ENCODE data around the gene OSBPL2. TPM values are rescaled to one million over a fixed set of nuclear protein-coding genes. Genes with fewer than 3 reads are reported as not detected.

OSBPL2 gene
- total and polyA plus RNA-seq, 3 experiments from 2014 or later, result 24.5 to 24.7 (median 24.6) TPM

DNA sequence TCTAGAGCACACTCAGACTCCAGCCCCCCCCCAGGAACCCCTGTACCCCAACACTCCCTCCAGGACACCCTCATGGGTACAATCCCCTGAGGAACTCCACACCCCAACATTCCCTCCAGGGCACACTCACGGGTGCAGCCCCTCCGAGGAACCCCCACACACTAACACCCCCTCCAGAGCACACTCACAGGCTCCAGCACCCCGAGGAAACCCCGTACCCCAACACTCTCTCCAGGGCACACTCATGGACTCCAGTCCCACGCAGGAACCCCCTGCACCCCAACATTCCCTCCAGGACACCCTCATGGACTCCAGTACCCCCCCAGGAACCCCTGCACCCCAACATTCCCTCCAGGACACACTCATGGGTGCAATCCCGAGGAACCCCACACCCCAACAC, 97.2 kb downstream of the OSBPL2 start:
- no peak for DNase-seq
- Mint-ChIP-seq H3K9me3 (peaks cover 0 to 3% (median 0%) of the 10 kb centered on the region in 5 donors), H3K36me3 (peaks cover 0 to 7% (median 0%) of the 10 kb centered on the region in 3 donors), H3K27me3 (peaks cover 1 to 9% of the 10 kb centered on the region in 2 donors), H3K4me1 (no peaks in the 10 kb centered on the region), H3K4me3 (no peak overlapping the region), H3K27ac (no peak overlapping the region)
- Histone ChIP-seq H3K4me3 (ENCODE audit: low read length) (no peak overlapping the region), H3K9me3 (ENCODE audit: low read length) (no peaks in the 10 kb centered on the region), H3K27ac (ENCODE audit: low read depth, low read length) (no peak overlapping the region), H3K36me3 (ENCODE audit: insufficient read depth, low read length) (no peaks in the 10 kb centered on the region), H3K27me3 (ENCODE audit: insufficient read depth, low read length, poor library complexity, severe bottlenecking) (no peaks in the 10 kb centered on the region), H3K4me1 (ENCODE audit: insufficient read depth, low read length) (no peaks in the 10 kb centered on the region)
- POLR2A ChIA-PET, result no interaction called here
- CTCF ChIA-PET, result no interaction called here

DNA sequence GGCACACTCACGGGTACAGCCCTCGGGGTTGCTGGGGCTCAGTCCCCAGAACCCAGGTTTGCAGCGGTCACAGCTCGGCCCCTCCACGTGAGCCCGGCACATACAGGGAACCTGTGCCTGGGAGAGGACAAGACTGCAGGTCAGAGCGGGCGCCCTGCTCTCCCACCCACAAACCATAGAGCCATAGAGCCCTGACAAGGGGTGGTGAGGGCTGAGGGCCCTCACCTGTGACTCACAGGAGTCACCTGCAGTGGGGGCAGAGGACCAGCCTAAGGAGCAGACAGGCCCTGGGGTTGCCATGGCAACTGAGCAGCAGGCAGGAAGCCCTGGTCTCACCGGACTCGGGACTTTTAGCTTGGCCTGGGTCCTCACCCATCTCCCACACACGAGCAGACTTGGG, 98.0 kb downstream of the OSBPL2 start:
- H3K27ac Mint-ChIP-seq, result no peak overlapping the region
- H3K4me1 Mint-ChIP-seq, result no peaks in the 10 kb centered on the region
- no peak overlapping the region for H3K4me3 Mint-ChIP-seq
- H3K27ac ChIP-seq (ENCODE audit: low read depth, low read length), result no peak overlapping the region
- CTCF ChIA-PET, result no interaction called here
- no peaks in the 10 kb centered on the region for H3K27me3 ChIP-seq (ENCODE audit: insufficient read depth, low read length, poor library complexity, severe bottlenecking)
- no peak overlapping the region for H3K4me3 ChIP-seq (ENCODE audit: low read length)
- H3K9me3 Mint-ChIP-seq, result peaks cover 0 to 3% (median 0%) of the 10 kb centered on the region in 5 donors
- H3K36me3 ChIP-seq (ENCODE audit: insufficient read depth, low read length), result no peaks in the 10 kb centered on the region
- POLR2A ChIA-PET, result no interaction called here
- peaks cover 1 to 9% of the 10 kb centered on the region in 2 donors for H3K27me3 Mint-ChIP-seq
- peaks cover 0 to 7% (median 0%) of the 10 kb centered on the region in 3 donors for H3K36me3 Mint-ChIP-seq
- no peaks in the 10 kb centered on the region for H3K4me1 ChIP-seq (ENCODE audit: insufficient read depth, low read length)
- no peaks in the 10 kb centered on the region for H3K9me3 ChIP-seq (ENCODE audit: low read length)
- DNase-seq, result no peak

DNA sequence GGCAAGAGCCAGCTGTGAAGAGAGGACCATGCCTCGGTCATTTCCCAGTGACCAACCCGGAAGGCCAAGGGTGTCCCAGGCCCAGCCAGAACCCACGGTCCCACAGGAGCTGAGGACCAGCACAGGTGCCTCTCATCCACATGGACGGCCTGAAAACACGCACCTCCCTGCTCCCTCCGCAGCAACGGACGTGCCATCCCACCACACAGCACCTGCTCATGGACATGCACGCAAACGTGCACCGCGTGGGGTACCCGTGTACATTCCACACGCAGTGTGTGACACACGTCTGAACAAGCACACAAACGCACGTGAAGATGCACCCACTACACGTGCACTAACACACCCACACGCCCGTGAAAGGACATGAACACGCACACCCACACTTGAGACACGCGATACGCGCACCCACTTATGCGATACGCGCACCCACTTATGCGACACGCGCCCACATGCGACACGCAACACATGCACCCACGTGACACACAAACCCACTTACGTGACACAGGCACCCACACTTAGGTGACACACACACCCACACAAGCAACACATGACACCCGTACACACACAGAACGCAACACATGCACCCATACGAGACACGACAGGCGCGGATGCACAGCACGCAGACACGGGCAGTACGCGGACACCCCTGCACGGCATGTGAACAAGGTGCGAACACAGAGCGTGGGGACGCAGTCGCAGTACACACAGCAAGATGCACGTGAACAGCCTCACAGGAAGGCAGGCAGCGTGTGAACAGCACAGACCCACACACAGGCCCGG, 98.6 kb downstream of the OSBPL2 start:
- no peaks in the 10 kb centered on the region for H3K4me1 ChIP-seq (ENCODE audit: insufficient read depth, low read length)
- no peak overlapping the region for H3K4me3 ChIP-seq (ENCODE audit: low read length)
- Mint-ChIP-seq H3K9me3 (peaks cover 0 to 3% (median 0%) of the 10 kb centered on the region in 5 donors), H3K36me3 (peaks cover 0 to 7% (median 0%) of the 10 kb centered on the region in 3 donors), H3K27ac (no peak overlapping the region), H3K27me3 (peaks cover 4 to 12% of the 10 kb centered on the region in 2 donors), H3K4me1 (no peaks in the 10 kb centered on the region), H3K4me3 (no peak overlapping the region)
- no peaks in the 10 kb centered on the region for H3K36me3 ChIP-seq (ENCODE audit: insufficient read depth, low read length)
- CTCF ChIA-PET, result no interaction called here
- POLR2A ChIA-PET, result no interaction called here
- DNase-seq, result no peak
- H3K9me3 ChIP-seq (ENCODE audit: low read length), result no peaks in the 10 kb centered on the region
- no peak overlapping the region for H3K27ac ChIP-seq (ENCODE audit: low read depth, low read length)
- H3K27me3 ChIP-seq (ENCODE audit: insufficient read depth, low read length, poor library complexity, severe bottlenecking), result no peaks in the 10 kb centered on the region

DNA sequence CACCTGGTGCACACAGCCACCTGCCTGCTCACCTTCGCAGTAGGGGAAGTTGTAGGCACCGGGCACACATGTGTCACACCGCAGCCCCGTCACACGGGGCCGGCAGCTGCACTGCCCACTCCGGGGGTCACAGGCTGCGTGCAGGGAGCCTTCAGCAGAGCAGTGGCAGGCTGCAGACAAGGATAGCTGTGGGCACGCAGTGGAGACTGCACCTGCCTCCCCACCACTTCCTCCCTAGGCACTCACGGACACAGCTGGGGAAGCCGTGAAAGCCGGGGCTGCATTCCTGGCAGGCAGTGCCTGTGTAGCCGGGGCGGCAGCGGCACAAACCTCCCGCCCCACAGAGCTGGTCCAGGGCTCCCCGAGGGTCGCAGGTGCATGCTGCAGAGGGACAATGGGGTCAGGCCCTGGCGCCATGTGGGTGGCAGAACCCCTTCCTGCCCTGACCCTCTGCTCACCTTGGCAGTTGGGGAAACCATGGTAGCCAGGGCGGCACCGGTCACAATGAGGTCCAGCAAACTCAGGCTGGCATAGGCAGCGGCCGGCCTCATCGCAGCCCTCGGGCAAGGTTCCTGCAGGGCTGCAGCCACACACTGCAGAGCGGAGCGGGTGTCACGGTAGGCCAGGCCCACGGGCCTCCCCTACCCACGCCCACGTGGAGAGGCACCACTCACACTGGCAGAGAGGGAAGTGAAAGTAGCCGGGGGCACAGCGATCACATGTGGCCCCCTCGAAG, 99.4 kb downstream of the OSBPL2 start:
- DNase-seq, result no peak
- H3K4me3 Mint-ChIP-seq, result no peak overlapping the region
- Histone ChIP-seq H3K36me3 (ENCODE audit: insufficient read depth, low read length) (no peaks in the 10 kb centered on the region), H3K27me3 (ENCODE audit: insufficient read depth, low read length, poor library complexity, severe bottlenecking) (no peaks in the 10 kb centered on the region), H3K9me3 (ENCODE audit: low read length) (no peaks in the 10 kb centered on the region), H3K27ac (ENCODE audit: low read depth, low read length) (no peak overlapping the region), H3K4me3 (ENCODE audit: low read length) (no peak overlapping the region), H3K4me1 (ENCODE audit: insufficient read depth, low read length) (no peaks in the 10 kb centered on the region)
- H3K27me3 Mint-ChIP-seq, result peaks cover 5 to 12% of the 10 kb centered on the region in 2 donors
- ChIA-PET CTCF (no interaction called here), POLR2A (no interaction called here)
- H3K4me1 Mint-ChIP-seq, result no peaks in the 10 kb centered on the region
- peaks cover 0 to 7% (median 0%) of the 10 kb centered on the region in 3 donors for H3K36me3 Mint-ChIP-seq
- peaks cover 0 to 3% (median 0%) of the 10 kb centered on the region in 5 donors for H3K9me3 Mint-ChIP-seq
- H3K27ac Mint-ChIP-seq, result no peak overlapping the region

DNA sequence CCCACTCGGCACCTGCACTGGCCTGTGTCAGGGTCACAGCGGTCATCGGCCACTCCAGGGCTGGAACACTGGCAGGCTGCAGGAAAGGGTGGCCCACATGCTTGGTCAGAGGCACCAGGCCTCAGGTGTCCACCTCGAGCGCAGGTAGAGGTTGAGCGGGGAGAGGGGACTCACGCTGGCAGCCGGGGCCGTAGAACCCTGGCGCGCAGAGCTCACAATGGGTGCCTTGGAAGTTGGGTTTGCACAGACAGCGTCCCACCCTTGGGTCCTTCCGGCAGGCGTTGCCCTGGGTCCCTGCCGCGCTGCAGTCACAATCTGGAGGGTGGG, 99.9 kb downstream of the OSBPL2 start:
- Histone ChIP-seq H3K27me3 (ENCODE audit: insufficient read depth, low read length, poor library complexity, severe bottlenecking) (no peaks in the 10 kb centered on the region), H3K4me3 (ENCODE audit: low read length) (no peak overlapping the region), H3K27ac (ENCODE audit: low read depth, low read length) (no peak overlapping the region), H3K4me1 (ENCODE audit: insufficient read depth, low read length) (no peaks in the 10 kb centered on the region), H3K9me3 (ENCODE audit: low read length) (no peaks in the 10 kb centered on the region), H3K36me3 (ENCODE audit: insufficient read depth, low read length) (no peaks in the 10 kb centered on the region)
- DNase-seq, result no peak
- Mint-ChIP-seq H3K36me3 (peaks cover 0 to 7% (median 0%) of the 10 kb centered on the region in 3 donors), H3K27me3 (peaks cover 5 to 16% of the 10 kb centered on the region in 2 donors), H3K4me1 (no peaks in the 10 kb centered on the region), H3K27ac (no peak overlapping the region), H3K9me3 (peaks cover 0 to 3% (median 0%) of the 10 kb centered on the region in 5 donors), H3K4me3 (no peak overlapping the region)
- POLR2A ChIA-PET, result no interaction called here
- CTCF ChIA-PET, result interaction anchor here (0.7 kb wide), 1 partner anchor 133 kb away, joined by 3 read pairs; no protein-coding TSS in a partner anchor

DNA sequence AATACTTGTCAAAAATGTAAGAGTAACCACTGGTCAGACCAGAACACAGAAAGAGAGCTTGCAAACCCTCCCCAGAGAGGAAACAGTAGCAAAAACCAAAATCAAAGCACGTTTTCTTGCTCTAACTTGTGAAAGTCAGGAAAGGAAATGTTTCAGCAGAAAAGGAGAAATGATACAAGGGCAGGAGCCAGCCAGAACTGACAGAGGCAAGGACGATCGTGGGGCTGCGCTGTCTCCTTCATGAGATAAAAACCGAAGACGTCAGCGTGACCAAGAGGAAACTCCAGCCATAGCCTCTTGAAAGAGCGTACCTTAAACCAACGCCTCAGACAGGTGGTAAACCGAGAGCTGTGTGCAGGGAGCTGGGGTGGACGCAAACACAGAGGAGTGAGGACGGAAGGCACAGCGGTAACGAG, 101.3 kb downstream of the OSBPL2 start:
- no peak for DNase-seq
- ChIA-PET POLR2A (interaction anchor here (0.7 kb wide), 1 partner anchor 21 kb away, joined by 7 read pairs; no protein-coding TSS in a partner anchor), CTCF (no interaction called here)
- H3K9me3 ChIP-seq (ENCODE audit: low read length), result no peaks in the 10 kb centered on the region
- no peaks in the 10 kb centered on the region for H3K27me3 ChIP-seq (ENCODE audit: insufficient read depth, low read length, poor library complexity, severe bottlenecking)
- Mint-ChIP-seq H3K27ac (no peak overlapping the region), H3K9me3 (peaks cover 0 to 3% (median 0%) of the 10 kb centered on the region in 5 donors), H3K36me3 (peaks cover 0 to 7% (median 0%) of the 10 kb centered on the region in 3 donors), H3K27me3 (peaks cover 5 to 16% of the 10 kb centered on the region in 2 donors), H3K4me1 (no peaks in the 10 kb centered on the region), H3K4me3 (no peak overlapping the region)
- H3K36me3 ChIP-seq (ENCODE audit: insufficient read depth, low read length), result no peaks in the 10 kb centered on the region
- no peak overlapping the region for H3K27ac ChIP-seq (ENCODE audit: low read depth, low read length)
- no peaks in the 10 kb centered on the region for H3K4me1 ChIP-seq (ENCODE audit: insufficient read depth, low read length)
- H3K4me3 ChIP-seq (ENCODE audit: low read length), result no peak overlapping the region

DNA sequence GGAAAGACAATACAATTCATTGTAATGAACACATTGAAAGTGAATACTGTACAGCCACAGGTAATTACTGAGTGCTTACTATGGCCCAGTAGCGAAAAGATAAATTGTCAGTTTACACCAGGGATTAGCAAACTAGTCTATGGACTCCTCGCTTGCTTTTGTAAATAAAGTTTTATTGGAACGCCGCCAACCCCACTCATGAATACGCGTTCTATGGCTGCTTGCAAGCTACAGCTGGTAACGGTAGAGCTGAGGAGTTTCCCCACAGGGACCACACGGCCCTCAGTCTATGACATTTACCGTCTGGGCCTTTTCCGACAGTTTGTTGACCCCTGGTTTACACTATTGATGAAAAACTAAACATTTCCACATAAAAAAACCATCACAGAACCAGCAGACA, 104.6 kb downstream of the OSBPL2 start:
- Mint-ChIP-seq H3K4me3 (no peak overlapping the region), H3K27ac (no peak overlapping the region), H3K9me3 (peaks cover 0 to 3% (median 1%) of the 10 kb centered on the region in 5 donors), H3K36me3 (peaks cover 0 to 7% (median 0%) of the 10 kb centered on the region in 3 donors), H3K27me3 (peaks cover 5 to 15% of the 10 kb centered on the region in 2 donors), H3K4me1 (no peaks in the 10 kb centered on the region)
- ChIA-PET CTCF (no interaction called here), POLR2A (interaction anchor here (0.6 kb wide), 1 partner anchor 11 kb away, joined by 3 read pairs; no protein-coding TSS in a partner anchor)
- no peak for DNase-seq
- Histone ChIP-seq H3K27me3 (ENCODE audit: insufficient read depth, low read length, poor library complexity, severe bottlenecking) (no peaks in the 10 kb centered on the region), H3K36me3 (ENCODE audit: insufficient read depth, low read length) (no peaks in the 10 kb centered on the region), H3K27ac (ENCODE audit: low read depth, low read length) (no peak overlapping the region), H3K9me3 (ENCODE audit: low read length) (no peaks in the 10 kb centered on the region), H3K4me1 (ENCODE audit: insufficient read depth, low read length) (no peaks in the 10 kb centered on the region), H3K4me3 (ENCODE audit: low read length) (no peak overlapping the region)

DNA sequence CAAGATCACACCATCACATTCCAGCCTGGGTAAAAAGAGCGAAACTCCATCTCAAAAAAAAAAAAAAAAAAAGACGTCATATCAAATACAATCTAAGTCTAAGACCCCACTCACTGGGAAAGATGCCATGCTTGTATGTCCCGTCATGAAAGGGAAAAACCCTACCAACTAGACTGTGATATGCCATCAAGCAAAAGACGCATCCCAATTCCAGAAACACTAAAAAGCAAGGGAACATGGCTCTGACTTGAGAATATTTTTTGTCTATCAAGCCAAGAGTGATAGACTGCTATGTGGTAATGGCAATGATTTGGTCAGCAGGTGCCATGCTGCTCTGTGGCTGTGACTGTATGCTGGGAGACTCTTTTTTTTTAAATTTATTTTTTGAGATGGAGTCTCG, 105.8 kb downstream of the OSBPL2 start:
- Mint-ChIP-seq H3K4me3 (no peak overlapping the region), H3K36me3 (peaks cover 0 to 7% (median 2%) of the 10 kb centered on the region in 3 donors), H3K4me1 (peaks cover 0 to 2% (median 0%) of the 10 kb centered on the region in 3 donors), H3K9me3 (peaks cover 3 to 8% (median 4%) of the 10 kb centered on the region in 5 donors), H3K27ac (no peak overlapping the region), H3K27me3 (peaks cover 5 to 13% of the 10 kb centered on the region in 2 donors)
- no peak for DNase-seq
- no peak overlapping the region for H3K4me3 ChIP-seq (ENCODE audit: low read length)
- no peaks in the 10 kb centered on the region for H3K27me3 ChIP-seq (ENCODE audit: insufficient read depth, low read length, poor library complexity, severe bottlenecking)
- POLR2A ChIA-PET, result no interaction called here
- CTCF ChIA-PET, result interaction anchor here (0.8 kb wide), 1 partner anchor 13 kb away, joined by 3 read pairs; no protein-coding TSS in a partner anchor
- no peak overlapping the region for H3K27ac ChIP-seq (ENCODE audit: low read depth, low read length)
- H3K36me3 ChIP-seq (ENCODE audit: insufficient read depth, low read length), result no peaks in the 10 kb centered on the region
- no peaks in the 10 kb centered on the region for H3K4me1 ChIP-seq (ENCODE audit: insufficient read depth, low read length)
- H3K9me3 ChIP-seq (ENCODE audit: low read length), result no peaks in the 10 kb centered on the region
